B cell (primary cell): ENCODE results near the gene EFHD2. TPM values are rescaled to one million over a fixed set of nuclear protein-coding genes. Genes with fewer than 3 reads are reported as not detected.

Experiments used
- ATAC-seq: fragments of 200-7000 bp; cut with Tn5 transposase; one replicate; pipeline ENCODE4 v1.10.0; 2021; ENCODE audit warnings: low read depth, mild to moderate bottlenecking, moderate number of reproducible peaks, moderate library complexity
- CTCF ChIA-PET: fragments of 350-600 bp; sonication (Branson Sonifier 250); formaldehyde crosslinking; loops from one replicate; lab custom pipeline; 2021; ENCODE audit warnings: antibody characterized with exemption, inconsistent platforms; lab: Charles Lee
- POLR2A ChIA-PET: fragments of 350-600 bp; sonication (Branson Sonifier 250); formaldehyde crosslinking; loops from one replicate; lab custom pipeline; 2021; ENCODE audit warnings: antibody characterized with exemption; lab: Charles Lee
- DNase-seq: peaks from one replicate; pipeline ENCODE4 v3.0.0; 2013
- H2AFZ ChIP-seq: 2 replicates; pipeline ENCODE4 v1.6.1; 2012; ENCODE audit warnings: mild to moderate bottlenecking, low read depth, low read length; ENCODE audit not compliant: insufficient read depth, poor library complexity, severe bottlenecking
- H3K27ac ChIP-seq, 2 donors: 1 replicate in 1 of 2; 2 replicates in 1 of 2; pipeline ENCODE4 v1.5.1; 2012 to 2013; ENCODE audit warnings: low read length in 2 of 2, mild to moderate bottlenecking in 2 of 2, moderate library complexity in 1 of 2
- H3K27me3 ChIP-seq, 4 experiments: fragments of 200-600 bp in 1 of 4; sonication (generic) in 1 of 4; replicated peaks in 1 of 4; 1 replicate in 2 of 4; 2 replicates in 2 of 4; pipeline versions ENCODE4 v1.6.1 to v1.7.0; 2013 to 2016; ENCODE audit warnings: low read length in 3 of 4, mild to moderate bottlenecking in 2 of 4, mixed read lengths in 1 of 4, moderate library complexity in 1 of 4; ENCODE audit not compliant: insufficient read depth in 4 of 4, control insufficient read depth in 3 of 4; ENCODE audit errors: control extremely low read depth in 1 of 4
- H3K36me3 ChIP-seq, 2 experiments: replicated peaks in 1 of 2; 1 replicate in 1 of 2; 2 replicates in 1 of 2; pipeline versions ENCODE4 v1.6.1 to v1.7.1; 2013; ENCODE audit warnings: low read length in 1 of 2; ENCODE audit not compliant: insufficient read depth in 2 of 2, control insufficient read depth in 1 of 2; ENCODE audit errors: control extremely low read depth in 1 of 2, extremely low read depth in 1 of 2
- H3K4me1 ChIP-seq, 2 donors: fragments of 200-600 bp in 1 of 2; sonication (generic) in 1 of 2; 1 replicate in 1 of 2; 2 replicates in 1 of 2; pipeline versions ENCODE4 v1.5.1 to v1.6.1; 2013 to 2017; ENCODE audit warnings: low read length in 2 of 2; ENCODE audit not compliant: control insufficient read depth in 2 of 2, insufficient read depth in 2 of 2
- H3K4me2 ChIP-seq: replicated peaks from 2 replicates; pipeline ENCODE3; 2012; ENCODE audit warnings: mild to moderate bottlenecking, low read depth, low read length; ENCODE audit not compliant: poor library complexity, severe bottlenecking
- H3K4me3 ChIP-seq, 5 experiments: fragments of 200-600 bp in 1 of 5; sonication (generic) in 1 of 5; 1 replicate in 3 of 5; 2 replicates in 2 of 5; pipeline versions ENCODE4 v1.5.1 to v1.7.0; 2011 to 2016; ENCODE audit warnings: low read length in 4 of 5, mild to moderate bottlenecking in 4 of 5, low read depth in 2 of 5, control low read depth in 1 of 5, moderate library complexity in 1 of 5; ENCODE audit not compliant: insufficient read depth in 1 of 5; ENCODE audit errors: control extremely low read depth in 1 of 5, extremely low read depth in 1 of 5
- H3K79me2 ChIP-seq: fragments of 200-600 bp; sonication (generic); one replicate; pipeline ENCODE4 v1.6.0; 2016; ENCODE audit warnings: low read length; ENCODE audit not compliant: control insufficient read depth, insufficient read depth
- H3K9ac ChIP-seq: fragments of 200-600 bp; sonication (generic); 2 replicates; pipeline ENCODE4 v1.6.1; 2017; ENCODE audit warnings: mild to moderate bottlenecking, low read length, moderate library complexity
- H3K9me3 ChIP-seq, 3 donors: one replicate each; pipeline versions ENCODE4 v1.6.1 to v1.7.1; 2013; ENCODE audit warnings: low read length in 2 of 3; ENCODE audit not compliant: control insufficient read depth in 2 of 3, insufficient read depth in 1 of 3; ENCODE audit errors: control extremely low read depth in 1 of 3
- H4K20me1 ChIP-seq: 2 replicates; pipeline ENCODE4 v1.6.0; 2012; ENCODE audit warnings: mild to moderate bottlenecking, low read length; ENCODE audit not compliant: insufficient read depth, control insufficient read depth, poor library complexity, severe bottlenecking
- H3K27ac Mint-ChIP-seq: one replicate; pipeline ENCODE4 v1.8.0; 2021; ENCODE audit warnings: mixed read lengths
- H3K27me3 Mint-ChIP-seq: one replicate; pipeline ENCODE4 v1.8.0; 2021; ENCODE audit warnings: mixed read lengths
- H3K4me1 Mint-ChIP-seq: one replicate; pipeline ENCODE4 v1.8.0; 2021; ENCODE audit warnings: mixed read lengths
- H3K4me3 Mint-ChIP-seq: one replicate; pipeline ENCODE4 v1.8.0; 2021; ENCODE audit warnings: mixed read lengths
- H3K9me3 Mint-ChIP-seq: one replicate; pipeline ENCODE4 v1.8.0; 2022; ENCODE audit warnings: mixed read lengths; ENCODE audit not compliant: insufficient read depth
- CTCF ChIP-seq: fragments of 200-600 bp; IDR thresholded peaks from one replicate; pipeline ENCODE4 v1.8.0; 2022; ENCODE audit warnings: antibody characterized with exemption, mild to moderate bottlenecking
- EZH2 ChIP-seq: IDR thresholded peaks from 2 replicates; pipeline ENCODE4 v1.6.1; 2012; ENCODE audit warnings: borderline replicate concordance, low read depth, mild to moderate bottlenecking, moderate library complexity, low read length; ENCODE audit not compliant: insufficient read depth, poor library complexity, severe bottlenecking
- WGBS: methylation state at CpG from one replicate; pipeline ENCODE4 v1.1.5; 2013; ENCODE audit warnings: missing lambda C conversion rate; ENCODE audit not compliant: insufficient coverage; 5-methylcytosine and 5-hydroxymethylcytosine counted together
- intact Hi-C: fragments of 100-400 bp; cut with micrococcal nuclease; formaldehyde crosslinking; loops from one replicate; pipeline ENCODE4 v1.10.0; 2022
- polyA plus RNA-seq: library from polyadenylated mRNA; depleted of rRNA; stranded (reverse); fragments of >200 nt; gene quantifications from 2 replicates; pipeline ENCODE4 v1.2.3, GENCODE V29; 2012
- total RNA-seq, 2 donors: library from RNA; stranded (reverse); fragments of 120-200 nt in 1 of 2; gene quantifications; 1 replicate in 1 of 2; 2 replicates in 1 of 2; pipeline versions ENCODE4 v1.2.3 to v1.2.4, GENCODE V29; 2013 to 2022

The EFHD2 gene
- total and polyA plus RNA-seq, 2 donors (not counting 1 experiment from before 2014, with no cell fraction given): 39.3 to 67.2 TPM

DNA sequence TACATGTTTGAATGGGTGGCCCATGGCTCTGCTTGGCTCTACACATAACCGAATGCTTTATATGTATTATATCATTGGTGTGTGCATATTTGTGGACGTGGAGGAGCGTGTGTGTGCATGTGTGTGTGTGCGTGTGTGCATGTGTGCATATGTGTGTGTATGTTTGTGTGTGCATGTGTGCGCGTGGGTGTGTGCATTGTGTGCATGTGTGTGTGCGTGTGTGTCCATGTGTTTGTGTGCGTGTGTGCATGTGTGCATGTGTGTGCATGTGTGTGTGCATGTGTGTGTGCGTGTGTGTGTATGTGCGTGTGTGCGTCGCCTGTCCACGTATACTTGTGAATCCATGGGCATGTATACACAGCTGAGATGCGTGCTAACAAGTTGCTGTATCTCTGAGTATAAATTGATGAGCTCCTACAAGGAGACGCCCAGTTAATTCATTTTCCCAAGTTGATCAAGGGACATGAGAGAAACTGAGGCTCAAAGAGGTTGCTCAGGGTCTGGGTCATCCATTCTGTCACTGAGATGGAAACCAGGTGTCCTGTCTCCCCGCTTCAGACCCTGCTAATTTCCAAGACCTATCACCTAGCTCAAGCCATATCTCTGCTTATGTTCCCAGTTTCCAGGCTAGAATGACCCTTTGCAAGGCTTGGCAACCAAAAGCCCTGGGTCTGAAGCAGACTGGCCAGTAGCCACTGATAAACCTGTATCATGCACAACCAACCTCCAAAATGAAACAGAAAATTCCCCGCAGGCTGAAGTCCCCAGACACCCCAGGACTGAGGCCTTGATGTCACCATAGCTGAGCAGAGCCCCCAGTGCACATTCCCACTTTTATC is 25.8 kb downstream of the EFHD2 start:
- no peaks in the 10 kb centered on the region for H3K27me3 ChIP-seq
- H3K4me1 ChIP-seq: no peaks in the 10 kb centered on the region
- H3K4me1 Mint-ChIP-seq: no peaks in the 10 kb centered on the region
- H3K9me3 ChIP-seq: no peaks in the 10 kb centered on the region
- CTCF ChIA-PET: interaction anchor here (0.6 to 9.6 kb wide), 3 partner anchors 17 to 307 kb away, joined by 3 to 292 read pairs (median 5); no protein-coding TSS in a partner anchor
- no peak overlapping the region for H3K4me2 ChIP-seq
- H3K36me3 ChIP-seq: peaks cover 0 to 2% of the 10 kb centered on the region in 2 experiments
- intact Hi-C loops: no loop called here
- H3K79me2 ChIP-seq: no peaks in the 10 kb centered on the region
- no peak overlapping the region for H3K9ac ChIP-seq
- POLR2A ChIA-PET: no interaction called here
- H4K20me1 ChIP-seq: peaks cover 7% of the 10 kb centered on the region
- no peak for DNase-seq
- H3K27me3 Mint-ChIP-seq: no peaks in the 10 kb centered on the region
- no peak overlapping the region for H3K27ac Mint-ChIP-seq
- H3K4me3 Mint-ChIP-seq: no peak overlapping the region
- H3K27ac ChIP-seq: no peak overlapping the region
- no peak for ATAC-seq
- no peak overlapping the region for H2AFZ ChIP-seq
- no peak overlapping the region for H3K4me3 ChIP-seq
- no peaks in the 10 kb centered on the region for H3K9me3 Mint-ChIP-seq
- WGBS: 96% methylated on average over 17 of the region's 17 CpGs
- TF ChIP-seq CTCF: no peak
- TF ChIP-seq EZH2: no peak

GRCh38 chr1:15436881-15437442 is 27.3 kb downstream of the EFHD2 start:
- Histone ChIP-seq H3K79me2 (no peaks in the 10 kb centered on the region), H4K20me1 (no peaks in the 10 kb centered on the region), H3K4me2 (no peak overlapping the region), H3K4me1 (no peaks in the 10 kb centered on the region), H3K27me3 (no peaks in the 10 kb centered on the region), H2AFZ (no peak overlapping the region), H3K27ac (no peak overlapping the region), H3K4me3 (no peak overlapping the region), H3K9me3 (no peaks in the 10 kb centered on the region), H3K9ac (no peak overlapping the region), H3K36me3 (no peaks in the 10 kb centered on the region)
- TF ChIP-seq CTCF (no peak), EZH2 (no peak)
- ChIA-PET CTCF (interaction anchor here (0.5 to 2.6 kb wide), 2 partner anchors 114 to 138 kb away, joined by 5 to 11 read pairs; no protein-coding TSS in a partner anchor), POLR2A (no interaction called here)
- 98% methylated on average over 6 of the region's 6 CpGs for WGBS
- H3K4me1 Mint-ChIP-seq: no peaks in the 10 kb centered on the region
- no peak overlapping the region for H3K4me3 Mint-ChIP-seq
- H3K27ac Mint-ChIP-seq: no peak overlapping the region
- no peaks in the 10 kb centered on the region for H3K27me3 Mint-ChIP-seq
- intact Hi-C loops: no loop called here
- ATAC-seq (no peak), DNase-seq (no peak)
- no peaks in the 10 kb centered on the region for H3K9me3 Mint-ChIP-seq
